ENCODE results near the gene NID1.

GRCh38 chr1:235935235-235936225 is 129.4 kb downstream of the NID1 start:
- TF ChIP-seq CTCF (IDR thresholded peaks at IDR 0.05) (no peak), POLR2A (IDR thresholded peaks at IDR 0.05) (no peak)

Data from suprapubic skin (tissue), 3 donors.